Karpas-422 (cell line): ENCODE measurements around the gene SLC15A4. TPM values are rescaled to one million over a fixed set of nuclear protein-coding genes. Genes with fewer than 3 reads are reported as not detected.

Source experiments
- DNase-seq: peaks from one replicate; pipeline ENCODE4 v3.0.0-alpha.2; 2015
- H2AFZ ChIP-seq: fragments of 200-600 bp; sonication (generic); 2 replicates; pipeline ENCODE4 v1.6.1; 2014; ENCODE audit warnings: antibody characterized with exemption, low read length, mixed read lengths
- H3K27ac ChIP-seq: fragments of 200-600 bp; sonication (generic); 2 replicates; pipeline ENCODE4 v1.5.1; 2014; ENCODE audit warnings: mild to moderate bottlenecking, low read length, moderate library complexity
- H3K27me3 ChIP-seq: fragments of 200-600 bp; sonication (generic); 2 replicates; pipeline ENCODE4 v1.6.1; 2014; ENCODE audit warnings: low read length, mixed read lengths
- H3K36me3 ChIP-seq: fragments of 200-600 bp; sonication (generic); 2 replicates; pipeline ENCODE4 v1.6.1; 2014; ENCODE audit warnings: low read length, mixed read lengths; ENCODE audit not compliant: insufficient read depth
- H3K4me1 ChIP-seq: fragments of 200-600 bp; sonication (generic); 2 replicates; pipeline ENCODE4 v1.6.1; 2014; ENCODE audit warnings: mild to moderate bottlenecking, low read length, mixed read lengths
- H3K4me2 ChIP-seq: fragments of 200-600 bp; sonication (generic); 2 replicates; pipeline ENCODE4 v1.6.1; 2014; ENCODE audit warnings: low read length, low read depth, mild to moderate bottlenecking; ENCODE audit not compliant: poor library complexity, severe bottlenecking
- H3K4me3 ChIP-seq: fragments of 200-600 bp; sonication (generic); 2 replicates; pipeline ENCODE4 v1.5.1; 2014; ENCODE audit warnings: mild to moderate bottlenecking, antibody characterized with exemption, low read length, mixed read lengths
- H3K79me2 ChIP-seq: fragments of 200-600 bp; sonication (generic); 2 replicates; pipeline ENCODE4 v1.6.1; 2014; ENCODE audit warnings: mild to moderate bottlenecking, low read length, mixed read lengths
- H3K9ac ChIP-seq: fragments of 200-600 bp; sonication (generic); 2 replicates; pipeline ENCODE4 v1.6.0; 2014; ENCODE audit warnings: low read length
- H3K9me2 ChIP-seq: fragments of 200-600 bp; sonication (generic), shearing (Covaris generic); replicated peaks from 2 replicates; pipeline ENCODE4 v1.6.0; 2014; ENCODE audit warnings: mild to moderate bottlenecking, low read length, moderate library complexity; ENCODE audit not compliant: insufficient read depth
- H3K9me3 ChIP-seq: fragments of 300-700, 200-600 bp; sonication (generic); 2 replicates; pipeline ENCODE4 v1.6.1; 2014; ENCODE audit warnings: low read length, mixed read lengths
- H4K20me1 ChIP-seq: fragments of 200-600 bp; sonication (generic); 2 replicates; pipeline ENCODE4 v1.6.1; 2014; ENCODE audit warnings: mild to moderate bottlenecking, antibody characterized with exemption, low read length, low read depth; ENCODE audit not compliant: insufficient read depth
- total RNA-seq: library from RNA; depleted of rRNA; stranded (reverse); fragments of >200 nt; shearing (Covaris generic); gene quantifications from 2 replicates; pipeline ENCODE4 v1.2.3, GENCODE V29; 2014; ENCODE audit warnings: low replicate concordance; rRNA removed

SLC15A4 gene
- total RNA-seq: 29.0 and 32.1 TPM in 2 replicates

DNA sequence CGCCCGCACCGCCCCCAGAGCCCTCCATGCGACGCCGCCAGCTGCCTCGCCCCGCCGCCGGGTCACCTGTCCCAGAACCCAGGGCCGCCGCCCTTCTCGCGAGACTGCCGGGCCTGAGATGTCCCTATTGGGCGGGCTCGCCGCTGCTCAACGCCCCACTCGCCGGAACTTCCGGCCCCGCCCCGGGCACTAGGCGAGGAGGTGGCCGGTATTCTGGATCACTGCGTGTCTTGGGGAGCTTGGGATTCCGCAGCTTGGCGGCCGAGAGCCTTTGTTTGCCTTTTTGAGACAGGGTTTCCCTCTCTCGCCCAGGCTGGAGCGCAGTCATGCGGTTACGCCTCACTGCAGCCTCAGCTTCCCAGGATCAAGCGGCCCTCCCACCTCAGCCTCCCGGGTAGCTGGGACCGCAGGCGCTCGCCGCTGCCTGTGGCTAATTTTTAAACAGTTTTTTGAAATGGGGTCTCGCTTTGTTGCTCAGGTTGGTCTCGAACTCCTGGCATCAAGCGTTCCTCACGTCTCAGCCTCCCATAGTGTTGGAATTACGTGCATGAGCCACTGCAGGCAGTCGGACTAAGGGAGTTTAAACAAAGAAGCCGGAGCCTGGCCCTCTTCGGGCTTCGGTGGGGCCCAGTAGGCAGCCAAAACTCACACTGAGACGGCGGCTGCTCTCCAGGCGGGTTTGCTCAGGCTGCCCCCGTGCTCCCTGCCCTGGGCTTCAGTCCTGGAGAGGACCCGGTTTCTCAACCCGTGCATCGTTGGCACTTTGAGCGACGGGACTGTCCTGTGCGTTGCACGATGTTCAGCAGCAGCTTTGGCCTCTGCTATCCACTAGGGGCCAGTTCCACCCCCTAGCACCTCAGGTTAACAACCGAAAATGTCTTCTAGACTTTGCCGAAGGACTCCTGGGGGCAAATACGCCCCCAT, at the start of gene SLC15A4:
SLC15A4 (minus strand) TSS at position 43 of the 924 bp plus-strand sequence; CDS start at position 28, 15 bp downstream.
- peaks cover 5% of the 10 kb centered on the region; the same call in 1 of the 2 replicates for H3K36me3 ChIP-seq
- H3K9me3 ChIP-seq: peaks cover 5% of the 10 kb centered on the region
- peaks cover 41% of the 10 kb centered on the region for H3K79me2 ChIP-seq
- H2AFZ ChIP-seq: no peak within 1 kb of the TSS; the same call in 1 of the 2 replicates
- no peaks in the 10 kb centered on the region for H4K20me1 ChIP-seq
- H3K4me2 ChIP-seq: peak within 1 kb of the TSS; percentile 92
- peak within 1 kb of the TSS; percentile 48 for H3K27ac ChIP-seq
- no peaks in the 10 kb centered on the region for H3K27me3 ChIP-seq
- peak; percentile 97 for DNase-seq
- H3K4me1 ChIP-seq: peaks cover 46% of the 10 kb centered on the region
- H3K4me3 ChIP-seq: peak within 1 kb of the TSS; percentile 98
- no peaks in the 10 kb centered on the region for H3K9me2 ChIP-seq
- peak within 1 kb of the TSS; percentile 95 for H3K9ac ChIP-seq

DNA sequence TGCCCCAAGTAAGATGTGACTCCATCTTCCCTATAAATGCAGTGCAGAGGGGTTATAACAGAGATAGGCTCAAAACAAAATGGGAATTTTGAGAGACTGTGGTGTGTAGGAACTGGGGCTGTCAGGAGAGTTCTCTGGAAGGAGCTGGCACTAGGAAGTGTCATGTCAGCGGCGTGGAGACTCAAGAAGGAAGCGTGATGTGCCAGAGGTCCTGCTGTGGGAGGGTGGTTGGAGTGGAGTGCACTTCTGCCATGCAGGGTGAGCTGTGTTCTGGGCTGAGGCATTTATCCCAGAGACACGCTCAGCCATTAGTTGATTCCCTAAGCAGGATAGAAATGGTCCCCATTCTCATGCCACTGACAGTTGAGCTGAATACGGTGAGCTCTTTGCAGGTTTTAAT, 48.5 kb upstream of the SLC15A4 start:
- no peak for DNase-seq
- no peak overlapping the region for H3K9ac ChIP-seq
- no peaks in the 10 kb centered on the region for H4K20me1 ChIP-seq
- H3K79me2 ChIP-seq: no peaks in the 10 kb centered on the region
- no peaks in the 10 kb centered on the region for H3K9me2 ChIP-seq
- H3K4me2 ChIP-seq: no peak overlapping the region
- H3K4me3 ChIP-seq: no peak overlapping the region
- no peak overlapping the region for H3K27ac ChIP-seq
- H2AFZ ChIP-seq: no peak overlapping the region
- no peaks in the 10 kb centered on the region for H3K36me3 ChIP-seq
- H3K9me3 ChIP-seq: no peaks in the 10 kb centered on the region
- no peaks in the 10 kb centered on the region for H3K4me1 ChIP-seq
- H3K27me3 ChIP-seq: no peaks in the 10 kb centered on the region

DNA sequence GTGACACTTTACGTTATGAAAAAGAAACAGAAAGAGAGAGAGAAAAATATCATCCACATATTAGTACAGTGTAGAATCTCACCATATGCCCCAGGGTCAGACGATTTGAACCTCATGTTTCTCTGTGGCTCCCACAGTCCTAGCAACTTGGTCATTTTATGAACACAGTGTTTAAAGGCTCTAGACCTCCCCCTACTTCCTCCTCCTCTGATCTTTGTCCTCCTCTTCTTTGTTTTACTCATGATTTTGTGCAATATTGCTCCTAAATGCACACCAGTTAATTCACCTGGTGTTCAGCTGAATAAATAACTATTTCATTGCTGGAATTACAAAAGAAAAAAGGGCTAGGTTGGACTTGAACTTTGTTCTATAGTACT, 47.7 kb upstream of the SLC15A4 start:
- Histone ChIP-seq H3K4me2 (no peak overlapping the region), H3K4me3 (no peak overlapping the region), H3K9ac (no peak overlapping the region), H3K79me2 (no peaks in the 10 kb centered on the region), H3K27ac (no peak overlapping the region), H2AFZ (no peak overlapping the region), H4K20me1 (no peaks in the 10 kb centered on the region), H3K4me1 (no peaks in the 10 kb centered on the region), H3K9me3 (no peaks in the 10 kb centered on the region), H3K27me3 (no peaks in the 10 kb centered on the region), H3K9me2 (no peaks in the 10 kb centered on the region), H3K36me3 (no peaks in the 10 kb centered on the region)
- DNase-seq: no peak

DNA sequence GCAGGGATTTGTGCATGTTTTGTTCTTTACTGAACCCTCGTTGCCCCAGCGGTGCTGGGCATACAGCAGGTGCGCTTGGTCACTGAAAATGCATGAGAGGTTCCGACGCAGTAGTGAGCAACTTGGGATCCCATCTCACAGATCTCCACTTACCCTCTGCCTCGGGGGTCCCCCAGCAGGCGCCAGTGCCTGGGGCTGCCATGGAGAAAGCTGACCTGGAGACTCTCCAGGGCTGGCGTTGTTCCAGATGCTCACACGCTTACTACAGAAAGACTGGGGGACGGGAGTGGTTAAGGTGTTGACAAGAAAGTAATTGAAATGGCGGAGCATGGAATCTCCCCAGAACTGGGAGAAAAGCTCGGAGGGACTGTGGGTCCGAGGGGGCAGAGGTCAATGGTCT, 43.7 kb upstream of the SLC15A4 start:
- no peak for DNase-seq
- Histone ChIP-seq H3K79me2 (no peaks in the 10 kb centered on the region), H3K27me3 (no peaks in the 10 kb centered on the region), H3K4me3 (no peak overlapping the region), H3K4me1 (no peaks in the 10 kb centered on the region), H3K36me3 (no peaks in the 10 kb centered on the region), H3K9ac (no peak overlapping the region), H3K9me3 (no peaks in the 10 kb centered on the region), H4K20me1 (no peaks in the 10 kb centered on the region), H3K9me2 (no peaks in the 10 kb centered on the region), H3K27ac (no peak overlapping the region), H2AFZ (no peak overlapping the region), H3K4me2 (no peak overlapping the region)

DNA sequence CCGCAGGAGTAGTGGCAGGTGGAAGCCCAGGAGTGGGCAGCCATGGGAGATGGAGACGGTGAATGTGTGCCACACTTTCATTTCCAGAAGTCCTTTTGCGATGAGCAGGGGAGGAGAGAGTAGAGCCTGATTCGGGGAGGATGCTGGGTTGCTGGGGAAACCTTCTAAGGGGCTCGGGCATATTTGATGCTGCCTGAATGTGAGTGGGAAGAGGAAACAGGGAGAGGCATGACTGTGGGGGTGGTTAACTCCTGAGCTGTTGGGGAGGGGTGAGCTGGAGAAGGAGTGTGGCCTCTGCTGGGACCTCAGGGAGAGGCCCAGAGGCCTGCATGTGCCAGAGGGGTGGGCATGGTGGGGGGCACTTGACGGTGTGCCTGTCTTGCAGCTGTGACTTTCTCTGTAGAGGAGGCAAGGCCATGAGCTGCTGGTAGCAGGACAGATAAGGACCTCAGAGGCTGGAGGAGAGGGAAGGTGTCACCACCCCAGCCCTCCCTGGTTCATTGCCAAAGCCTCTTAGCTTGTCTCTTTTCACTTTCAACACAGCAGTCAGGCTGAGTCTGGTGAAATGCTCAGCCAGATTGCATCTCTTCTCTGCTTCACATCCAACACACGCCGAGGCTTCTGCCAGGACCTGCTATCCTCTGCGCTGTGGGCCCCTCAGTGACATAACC, 40.9 kb upstream of the SLC15A4 start:
- H3K79me2 ChIP-seq: no peaks in the 10 kb centered on the region
- H3K9me2 ChIP-seq: no peaks in the 10 kb centered on the region
- H3K4me2 ChIP-seq: no peak overlapping the region
- no peaks in the 10 kb centered on the region for H4K20me1 ChIP-seq
- no peaks in the 10 kb centered on the region for H3K9me3 ChIP-seq
- H3K4me1 ChIP-seq: no peaks in the 10 kb centered on the region
- no peak overlapping the region for H3K27ac ChIP-seq
- H3K27me3 ChIP-seq: no peaks in the 10 kb centered on the region
- H3K4me3 ChIP-seq: no peak overlapping the region
- H3K36me3 ChIP-seq: no peaks in the 10 kb centered on the region
- H3K9ac ChIP-seq: no peak overlapping the region
- no peak overlapping the region for H2AFZ ChIP-seq
- DNase-seq: no peak

DNA sequence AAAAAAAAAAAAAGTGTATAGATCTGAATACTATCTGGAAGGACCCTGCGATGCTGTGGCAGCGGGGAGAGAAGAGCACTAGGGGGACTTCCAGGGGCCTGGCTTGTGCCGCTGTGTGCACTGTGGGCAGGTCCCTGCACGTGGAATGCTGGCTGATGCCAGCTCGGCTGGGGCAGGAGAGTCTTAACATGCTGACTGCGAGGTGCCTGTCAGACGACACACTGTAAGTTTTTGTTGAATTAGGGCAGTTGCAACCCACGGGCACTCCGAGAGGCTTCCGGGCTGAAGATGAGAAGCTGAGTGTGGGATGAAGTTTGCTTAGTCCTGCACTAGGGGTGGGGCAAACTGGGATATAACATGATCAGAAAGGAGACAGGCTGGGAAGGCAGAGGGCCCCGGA, 40.2 kb upstream of the SLC15A4 start:
- H3K27me3 ChIP-seq: no peaks in the 10 kb centered on the region
- H3K4me1 ChIP-seq: no peaks in the 10 kb centered on the region
- H3K9me2 ChIP-seq: no peaks in the 10 kb centered on the region
- H4K20me1 ChIP-seq: no peaks in the 10 kb centered on the region
- H2AFZ ChIP-seq: no peak overlapping the region
- H3K9ac ChIP-seq: no peak overlapping the region
- DNase-seq: no peak
- H3K79me2 ChIP-seq: no peaks in the 10 kb centered on the region
- no peak overlapping the region for H3K4me3 ChIP-seq
- H3K36me3 ChIP-seq: no peaks in the 10 kb centered on the region
- no peaks in the 10 kb centered on the region for H3K9me3 ChIP-seq
- no peak overlapping the region for H3K4me2 ChIP-seq
- no peak overlapping the region for H3K27ac ChIP-seq

DNA sequence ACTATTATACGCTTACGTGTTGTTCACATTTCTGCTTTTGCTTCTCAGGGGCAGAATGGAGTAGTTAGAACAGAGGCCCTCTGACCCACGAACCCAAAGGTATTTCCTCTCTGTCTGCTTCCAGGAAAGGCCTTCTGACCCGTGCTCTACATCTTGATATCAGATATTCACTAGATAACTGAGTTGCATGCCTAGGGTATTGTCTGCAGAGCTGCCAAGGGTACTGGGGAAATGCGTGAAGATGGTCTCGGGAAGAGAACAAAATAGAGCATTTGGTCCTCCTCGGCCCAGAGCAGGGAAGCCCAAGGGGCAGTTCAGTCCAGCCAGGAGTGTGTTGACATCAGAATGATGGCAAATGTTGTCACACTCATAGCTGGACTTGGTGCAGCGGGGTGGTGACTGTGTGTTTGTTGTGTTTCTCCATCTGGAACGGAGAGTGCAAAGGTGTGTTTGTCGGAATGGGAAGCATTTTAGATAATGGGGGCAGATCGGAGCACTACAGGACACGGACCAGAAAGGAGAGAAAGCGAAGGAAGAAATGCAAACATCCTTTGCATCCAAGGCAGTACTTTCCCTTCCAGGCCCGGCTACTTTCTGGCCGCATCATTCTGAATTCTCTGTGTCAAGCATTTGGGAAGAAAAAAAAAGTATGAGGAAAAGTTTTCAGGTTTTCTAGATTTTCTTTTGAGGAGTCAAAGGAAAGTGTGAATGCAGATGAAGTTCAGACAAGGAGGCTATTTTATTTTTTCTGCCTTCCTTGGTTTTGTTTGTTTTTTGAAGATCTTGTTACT, 37.7 kb upstream of the SLC15A4 start:
- no peaks in the 10 kb centered on the region for H3K36me3 ChIP-seq
- no peak overlapping the region for H3K9ac ChIP-seq
- no peaks in the 10 kb centered on the region for H4K20me1 ChIP-seq
- H3K4me3 ChIP-seq: no peak overlapping the region
- no peak overlapping the region for H2AFZ ChIP-seq
- H3K27me3 ChIP-seq: no peaks in the 10 kb centered on the region
- H3K9me2 ChIP-seq: no peaks in the 10 kb centered on the region
- H3K27ac ChIP-seq: no peak overlapping the region
- H3K4me2 ChIP-seq: no peak overlapping the region
- H3K4me1 ChIP-seq: no peaks in the 10 kb centered on the region
- no peaks in the 10 kb centered on the region for H3K9me3 ChIP-seq
- DNase-seq: no peak
- no peaks in the 10 kb centered on the region for H3K79me2 ChIP-seq

DNA sequence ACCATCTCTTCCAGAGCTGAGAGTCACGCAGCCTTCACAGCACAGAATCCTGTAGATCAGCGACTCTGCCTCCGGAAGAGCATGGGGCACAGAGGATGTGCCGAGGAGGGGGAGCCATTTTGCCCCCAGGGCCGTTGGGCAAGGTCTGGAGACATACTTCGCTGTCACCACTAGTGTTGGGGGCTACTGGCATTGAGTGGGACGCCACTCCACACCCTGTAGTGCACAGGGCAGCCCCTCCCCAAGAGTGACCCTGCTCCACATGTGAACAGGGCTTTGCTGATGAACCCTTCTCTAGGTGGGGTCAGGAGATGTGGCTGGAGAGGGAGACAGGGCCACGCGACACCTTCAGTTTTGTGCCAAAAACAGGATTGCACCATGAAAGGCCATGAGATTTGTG, 35.6 kb upstream of the SLC15A4 start:
- Histone ChIP-seq H3K36me3 (no peaks in the 10 kb centered on the region), H2AFZ (no peak overlapping the region), H3K79me2 (no peaks in the 10 kb centered on the region), H3K27me3 (no peaks in the 10 kb centered on the region), H3K27ac (no peak overlapping the region), H3K4me3 (no peak overlapping the region), H3K4me2 (no peak overlapping the region), H3K4me1 (no peaks in the 10 kb centered on the region), H3K9me3 (no peaks in the 10 kb centered on the region), H3K9me2 (no peaks in the 10 kb centered on the region), H4K20me1 (no peaks in the 10 kb centered on the region), H3K9ac (no peak overlapping the region)
- no peak for DNase-seq
